Endothelial cell of umbilical vein (primary cell): ENCODE data around the gene GEMIN5. TPM values are rescaled to one million over a fixed set of nuclear protein-coding genes. Genes with fewer than 3 reads are reported as not detected.

Experiments
- BruUV-seq: library from RNA; stranded (reverse); fragments of 400-500 nt; replicated peaks from 2 replicates; lab custom pipeline; 2021; lab: Mats Ljungman, UMichigan
- CTCF ChIA-PET: fragments of 300-600, 350-600 bp; sonication (Branson Sonifier 250); formaldehyde crosslinking; loops from one replicate; lab custom pipeline; 2021; ENCODE audit warnings: antibody characterized with exemption, inconsistent platforms; lab: Charles Lee
- POLR2A ChIA-PET: fragments of 300-600, 350-600 bp; sonication (Branson Sonifier 250); formaldehyde crosslinking; loops from one replicate; lab custom pipeline; 2021; ENCODE audit warnings: antibody characterized with exemption, inconsistent platforms; lab: Charles Lee
- DNase-seq: peaks from one replicate; pipeline ENCODE4 v3.0.0-alpha.2; 2011; ENCODE audit warnings: low read depth, low spot score
- FAIRE-seq: peaks from 2 replicates; lab custom pipeline; 2011; peaks lifted over from hg19 to GRCh38; lab: Jason Lieb, UNC
- H2AFZ ChIP-seq: 2 replicates; pipeline ENCODE4 v1.6.0; 2012; ENCODE audit warnings: low read depth, low read length, control low read depth, inconsistent platforms
- H3K27ac ChIP-seq: 2 replicates; pipeline ENCODE4 v1.5.1; 2011; ENCODE audit warnings: low read depth, mild to moderate bottlenecking, control low read depth, low read length, moderate library complexity; ENCODE audit not compliant: insufficient read depth
- H3K27me3 ChIP-seq, 2 experiments: 2 replicates each; pipeline versions ENCODE4 v1.6.0 to v1.6.1; 2011; ENCODE audit warnings: low read length in 2 of 2, mixed read lengths in 1 of 2; ENCODE audit not compliant: control insufficient read depth in 2 of 2, insufficient read depth in 2 of 2
- H3K36me3 ChIP-seq, 2 experiments: 2 replicates in 1 of 2; 3 replicates in 1 of 2; pipeline ENCODE4 v1.5.1; 2011; ENCODE audit warnings: low read length in 2 of 2, mild to moderate bottlenecking in 1 of 2, moderate library complexity in 1 of 2; ENCODE audit not compliant: control insufficient read depth in 2 of 2, insufficient read depth in 2 of 2; ENCODE audit errors: extremely low read depth in 1 of 2
- H3K4me1 ChIP-seq: 3 replicates; pipeline ENCODE4 v1.5.1; 2011; ENCODE audit warnings: mild to moderate bottlenecking, low read length; ENCODE audit not compliant: control insufficient read depth, insufficient read depth; ENCODE audit errors: extremely low read depth
- H3K4me2 ChIP-seq: 2 replicates; pipeline ENCODE4 v1.6.1; 2011; ENCODE audit warnings: low read length, control low read depth, mixed read lengths; ENCODE audit not compliant: insufficient read depth
- H3K4me3 ChIP-seq, 3 experiments: fragments of 200-600 bp in 1 of 3; sonication (generic), shearing (Covaris generic) in 1 of 3; replicated peaks in 1 of 3; 2 replicates each; pipeline ENCODE4 v1.5.1; 2011 to 2016; ENCODE audit warnings: control low read depth in 3 of 3, low read length in 3 of 3, mild to moderate bottlenecking in 2 of 3, inconsistent platforms in 1 of 3, low read depth in 1 of 3, moderate library complexity in 1 of 3; ENCODE audit not compliant: insufficient read depth in 1 of 3
- H3K79me2 ChIP-seq: 2 replicates; pipeline ENCODE4 v1.6.0; 2012; ENCODE audit warnings: low read length, inconsistent platforms; ENCODE audit not compliant: control insufficient read depth, insufficient read depth
- H3K9ac ChIP-seq: replicated peaks from 2 replicates; pipeline ENCODE3; 2011; ENCODE audit warnings: low read length, control low read depth; ENCODE audit not compliant: insufficient read depth; ENCODE audit errors: extremely low read depth
- H3K9me1 ChIP-seq: replicated peaks from 3 replicates; pipeline ENCODE4 v1.6.0; 2011; ENCODE audit warnings: mild to moderate bottlenecking, low read length; ENCODE audit not compliant: control insufficient read depth, insufficient read depth; ENCODE audit errors: extremely low read depth
- H3K9me3 ChIP-seq: replicated peaks from 2 replicates; pipeline ENCODE4 v1.5.1; 2012; ENCODE audit warnings: low read length, inconsistent platforms; ENCODE audit not compliant: control insufficient read depth, insufficient read depth
- H4K20me1 ChIP-seq: replicated peaks from 2 replicates; pipeline ENCODE3; 2011; ENCODE audit warnings: mild to moderate bottlenecking, low read length; ENCODE audit not compliant: control insufficient read depth, insufficient read depth; ENCODE audit errors: extremely low read depth
- EZH2 ChIP-seq: IDR thresholded peaks from 2 replicates; pipeline ENCODE4 v1.6.1; 2012; ENCODE audit warnings: borderline replicate concordance, low read depth, mild to moderate bottlenecking, moderate library complexity, low read length, inconsistent platforms; ENCODE audit not compliant: severe bottlenecking
- FOS ChIP-seq: IDR thresholded peaks from 2 replicates; pipeline ENCODE4 v1.6.1; 2011; ENCODE audit warnings: mild to moderate bottlenecking, low read length, moderate library complexity, borderline replicate concordance; ENCODE audit not compliant: insufficient read depth
- GATA2 ChIP-seq: IDR thresholded peaks from 2 replicates; pipeline ENCODE4 v1.7.0; 2011; ENCODE audit warnings: low read depth, mild to moderate bottlenecking, moderate library complexity, mixed read lengths, low read length; ENCODE audit not compliant: insufficient read length, insufficient read depth
- JUN ChIP-seq: IDR thresholded peaks from 2 replicates; pipeline ENCODE4 v1.6.1; 2011; ENCODE audit warnings: borderline replicate concordance, low read depth; ENCODE audit not compliant: insufficient read length, insufficient read depth
- MYC ChIP-seq: IDR thresholded peaks from one replicate; pipeline ENCODE4 v1.6.1; 2011; ENCODE audit warnings: mild to moderate bottlenecking, low read depth, low read length
- POLR2A ChIP-seq: IDR thresholded peaks from 2 replicates; pipeline ENCODE4 v1.6.1; 2012; ENCODE audit warnings: low read depth, mild to moderate bottlenecking, control low read depth, low read length
- POLR2AphosphoS5 ChIP-seq: IDR thresholded peaks from 2 replicates; pipeline ENCODE4 v1.6.1; 2012; ENCODE audit warnings: low read depth, mild to moderate bottlenecking, control low read depth, low read length, moderate library complexity; ENCODE audit not compliant: insufficient read depth
- dilution Hi-C: fragments of 300-500 bp; cut with MboI; formaldehyde crosslinking; loops from one replicate; pipeline ENCODE4 v1.15.0; 2019; ENCODE audit warnings: low sequenced_read_pairs; ENCODE audit not compliant: extremely low pct_ligation_motif_present
- intact Hi-C: fragments of 100-400 bp; cut with micrococcal nuclease; formaldehyde crosslinking; loops from one replicate; pipeline ENCODE4 v1.10.0; 2022
- polyA plus RNA-seq, 4 experiments: library from polyadenylated mRNA; depleted of rRNA in 3 of 4; stranded (reverse) in 3 of 4; unstranded in 1 of 4; fragments of >200 nt; gene quantifications; 2 replicates each; pipeline versions ENCODE4 v1.2.1 to v1.2.3, GENCODE V29; 2011 to 2012; ENCODE audit warnings: missing spikeins in 1 of 4
- total RNA-seq: library from RNA; stranded (reverse); gene quantifications from 2 replicates; pipeline ENCODE4 v1.2.3, GENCODE V29; 2021
- TF ChIP-seq, protein P1 (sequence below), 2 donors: IDR thresholded peaks; 1 replicate in 1 of 2; 2 replicates in 1 of 2; pipeline ENCODE4 v1.5.1; 2011; ENCODE audit warnings: low read length in 2 of 2, mild to moderate bottlenecking in 2 of 2, moderate library complexity in 2 of 2, control low read depth in 1 of 2, inconsistent platforms in 1 of 2, low read depth in 1 of 2; ENCODE audit not compliant: insufficient read depth in 1 of 2; ENCODE audit errors: extremely low read depth in 1 of 2
- TF ChIP-seq, protein P2 (sequence below): IDR thresholded peaks from 2 replicates; pipeline ENCODE4 v1.6.1; 2011; ENCODE audit not compliant: insufficient read depth, insufficient read length

Gene GEMIN5
- total and polyA plus RNA-seq, 2 donors (not counting 3 experiments of a cell fraction or from before 2014, with no cell fraction given), result 7.2 to 23.1 TPM

- TF ChIP-seq, protein P1, sequence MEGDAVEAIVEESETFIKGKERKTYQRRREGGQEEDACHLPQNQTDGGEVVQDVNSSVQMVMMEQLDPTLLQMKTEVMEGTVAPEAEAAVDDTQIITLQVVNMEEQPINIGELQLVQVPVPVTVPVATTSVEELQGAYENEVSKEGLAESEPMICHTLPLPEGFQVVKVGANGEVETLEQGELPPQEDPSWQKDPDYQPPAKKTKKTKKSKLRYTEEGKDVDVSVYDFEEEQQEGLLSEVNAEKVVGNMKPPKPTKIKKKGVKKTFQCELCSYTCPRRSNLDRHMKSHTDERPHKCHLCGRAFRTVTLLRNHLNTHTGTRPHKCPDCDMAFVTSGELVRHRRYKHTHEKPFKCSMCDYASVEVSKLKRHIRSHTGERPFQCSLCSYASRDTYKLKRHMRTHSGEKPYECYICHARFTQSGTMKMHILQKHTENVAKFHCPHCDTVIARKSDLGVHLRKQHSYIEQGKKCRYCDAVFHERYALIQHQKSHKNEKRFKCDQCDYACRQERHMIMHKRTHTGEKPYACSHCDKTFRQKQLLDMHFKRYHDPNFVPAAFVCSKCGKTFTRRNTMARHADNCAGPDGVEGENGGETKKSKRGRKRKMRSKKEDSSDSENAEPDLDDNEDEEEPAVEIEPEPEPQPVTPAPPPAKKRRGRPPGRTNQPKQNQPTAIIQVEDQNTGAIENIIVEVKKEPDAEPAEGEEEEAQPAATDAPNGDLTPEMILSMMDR (IDR thresholded peaks at IDR 0.05; ENCODE audit: extremely low read depth in 1 of 2, insufficient read depth in 1 of 2, low read depth in 1 of 2, low read length in 2 of 2), result no peak
- TF ChIP-seq, protein P2, sequence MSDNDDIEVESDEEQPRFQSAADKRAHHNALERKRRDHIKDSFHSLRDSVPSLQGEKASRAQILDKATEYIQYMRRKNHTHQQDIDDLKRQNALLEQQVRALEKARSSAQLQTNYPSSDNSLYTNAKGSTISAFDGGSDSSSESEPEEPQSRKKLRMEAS, result no peak
- no peak for TF ChIP-seq MYC
- TF ChIP-seq POLR2A, result no peak
- TF ChIP-seq GATA2, result no peak
- no peak for TF ChIP-seq POLR2AphosphoS5
- no peak for TF ChIP-seq JUN
- no peak for TF ChIP-seq FOS
- no peak for TF ChIP-seq EZH2
- Histone ChIP-seq H3K27ac (no peak overlapping the region), H3K36me3 (no peaks in the 10 kb centered on the region), H2AFZ (no peak overlapping the region), H3K9me3 (no peaks in the 10 kb centered on the region), H4K20me1 (no peaks in the 10 kb centered on the region), H3K9ac (no peak overlapping the region), H3K4me1 (peaks cover 9% of the 10 kb centered on the region), H3K4me3 (no peak overlapping the region), H3K9me1 (no peaks in the 10 kb centered on the region), H3K4me2 (no peak overlapping the region), H3K79me2 (no peaks in the 10 kb centered on the region), H3K27me3 (no peaks in the 10 kb centered on the region)
- intact Hi-C loops, result no loop called here
- DNase-seq (no peak), FAIRE-seq (no peak)
- BruUV-seq, result no TSS peak
- CTCF ChIA-PET, result interaction anchor here (1.1 to 2.5 kb wide), 2 partner anchors 10 to 14 kb away, joined by 3 to 9 read pairs; partner anchors contain the start of gene FAXDC2
- POLR2A ChIA-PET, result no interaction called here
- dilution Hi-C loops, result no loop called here
Measured at GRCh38 chr5:154841273-154841661, 96.7 kb downstream of the GEMIN5 start.
